Renal cortical epithelial cell (primary cell): ENCODE results near the gene OLAH. TPM values are rescaled to one million over a fixed set of nuclear protein-coding genes. Genes with fewer than 3 reads are reported as not detected.
"Not testable (repeated sequence)": the region's sequence is repeated elsewhere in the genome, so short reads cannot be mapped to it uniquely, and the experiment has no call there.

Source experiments
- DNase-seq: peaks from one replicate; pipeline ENCODE4 v3.0.0-alpha.2; 2011; ENCODE audit warnings: low read depth
- total RNA-seq: library from RNA; depleted of rRNA; stranded (reverse); fragments of >200 nt; gene quantifications from 2 replicates; pipeline ENCODE4 v1.2.3, GENCODE V29; 2014

The OLAH gene
- total RNA-seq, result 0.05 and 6.9 TPM in 2 replicates

DNA sequence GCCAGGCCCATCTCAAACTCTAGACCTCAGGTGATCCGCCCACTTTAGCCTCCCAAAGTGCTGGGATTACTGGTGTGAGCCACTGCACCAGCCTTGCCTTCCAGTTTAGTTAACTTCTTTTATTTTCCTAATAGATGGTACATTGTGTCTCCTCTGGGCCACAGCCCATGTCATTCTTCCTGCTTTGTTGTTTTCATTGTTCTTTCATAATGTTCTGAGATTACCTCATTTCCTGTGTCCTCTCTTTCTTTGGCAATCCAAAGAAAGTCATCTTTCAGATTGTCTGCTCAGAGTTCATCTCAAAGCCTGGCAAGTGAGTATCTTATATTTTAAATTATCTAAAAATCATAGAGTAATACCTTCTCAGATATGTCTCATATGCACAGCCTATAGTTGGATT is at the start of gene OLAH:
TSS of gene OLAH (plus strand) at position 270 of the 400 bp plus-strand sequence. CDS start 3,346 bp downstream, outside the sequence.
- no peak for DNase-seq

DNA sequence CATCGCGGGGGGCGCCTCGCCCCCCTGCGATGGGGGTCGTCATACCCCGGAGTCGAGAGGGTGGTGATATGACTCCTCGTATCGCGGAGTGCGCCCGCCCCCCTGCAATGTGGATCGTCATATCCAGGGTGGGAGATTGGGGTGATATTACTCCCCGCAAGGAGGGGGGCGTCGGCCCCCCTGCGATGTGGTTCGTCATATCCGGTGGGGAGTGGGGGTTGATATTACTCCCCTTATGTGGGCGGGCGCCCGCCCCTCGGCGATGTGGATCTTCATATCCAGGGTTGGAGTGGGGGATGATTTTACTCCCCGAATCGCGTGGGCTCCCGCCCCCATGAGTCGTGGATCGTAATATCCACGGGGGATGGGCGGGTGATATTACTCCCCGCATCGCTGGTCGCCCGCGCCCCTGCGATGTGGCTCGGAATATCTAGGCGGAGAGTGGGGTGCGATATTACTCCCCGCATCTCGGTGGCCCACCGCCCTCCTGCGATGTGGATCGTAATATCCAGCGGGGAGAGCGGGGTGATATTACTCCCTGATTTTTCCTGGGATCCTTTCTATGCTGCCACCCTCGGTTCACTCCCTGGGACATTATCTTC is 47.7 kb upstream of the OLAH start:
- DNase-seq, result no peak

DNA sequence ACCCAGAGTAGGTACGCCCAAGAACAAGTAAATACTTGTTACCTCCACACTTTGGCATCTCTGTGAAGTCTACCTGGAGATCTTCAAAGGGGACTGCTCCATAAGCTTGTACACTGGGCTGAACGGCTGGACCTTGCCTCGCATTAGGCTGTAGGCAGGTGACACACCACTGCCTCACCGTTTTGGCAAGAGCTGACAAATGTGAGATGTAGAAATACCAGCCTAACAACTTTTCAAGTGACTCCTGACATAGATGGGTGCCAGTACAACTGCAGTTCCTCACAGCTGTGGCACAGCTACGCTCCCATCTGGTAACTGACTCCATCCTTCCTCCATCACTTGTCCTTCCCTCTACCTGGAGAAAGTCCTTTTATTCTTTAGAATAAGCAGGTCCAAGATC is 30.2 kb upstream of the OLAH start:
- DNase-seq, result peak; percentile 9

DNA sequence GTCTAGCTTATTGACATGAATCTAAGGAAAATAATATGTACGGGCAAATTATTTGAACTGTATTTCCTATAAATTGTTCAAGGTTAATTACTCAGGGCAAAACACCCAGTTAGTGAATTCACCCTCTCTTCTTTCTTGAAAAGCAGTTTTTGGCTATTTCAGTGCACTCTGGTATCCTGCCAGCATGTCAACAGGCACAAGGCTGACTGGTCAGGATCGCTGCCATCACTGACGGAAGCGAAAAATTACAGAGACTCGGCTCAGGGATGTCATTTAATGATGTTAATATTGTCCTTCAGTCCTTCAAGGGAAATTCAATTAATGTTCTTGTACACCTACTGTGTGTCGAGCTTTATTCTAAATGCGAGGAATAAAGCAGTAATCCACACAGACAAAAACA is 28.3 kb upstream of the OLAH start:
- DNase-seq, result no peak

DNA sequence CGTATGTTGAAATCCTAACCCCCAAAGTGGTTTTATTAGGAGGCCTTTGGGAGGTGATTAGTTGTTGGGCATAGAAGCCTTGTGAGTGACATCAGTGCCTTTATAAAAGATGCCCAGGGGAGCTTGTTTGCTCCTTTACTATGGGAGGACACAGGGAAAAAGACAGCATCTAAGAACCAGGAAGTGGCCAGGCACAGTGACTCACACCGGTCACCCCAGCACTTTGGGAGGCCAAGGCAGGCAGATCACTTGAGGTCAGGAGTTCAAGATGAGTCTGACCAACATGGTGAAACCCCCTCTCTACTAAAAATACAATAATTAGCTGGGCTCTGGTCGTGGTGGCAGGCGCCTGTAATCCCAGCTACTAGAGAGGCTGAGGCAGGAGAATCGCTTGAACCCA is 22.8 kb upstream of the OLAH start:
- DNase-seq, result peak; percentile 36

DNA sequence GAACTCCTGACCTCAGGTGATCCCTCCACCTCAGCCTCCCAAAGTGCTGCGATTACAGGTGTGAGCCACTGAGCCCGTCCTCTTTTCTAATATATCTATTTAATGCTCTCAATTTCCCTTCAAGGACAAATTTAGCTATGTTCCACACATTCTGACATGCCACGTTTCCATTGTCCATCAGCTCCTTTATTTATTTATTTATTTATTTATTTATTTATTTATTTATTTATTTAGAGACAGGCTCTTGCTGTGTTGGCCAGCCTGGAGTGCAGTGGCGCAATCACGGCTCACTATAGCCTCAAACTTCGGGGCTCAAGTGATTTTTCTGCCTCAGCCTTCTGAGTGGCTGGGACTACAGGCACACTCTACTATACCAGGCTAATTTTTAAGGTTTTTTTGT is 20.7 kb upstream of the OLAH start:
- DNase-seq, result not testable (repeated sequence)

DNA sequence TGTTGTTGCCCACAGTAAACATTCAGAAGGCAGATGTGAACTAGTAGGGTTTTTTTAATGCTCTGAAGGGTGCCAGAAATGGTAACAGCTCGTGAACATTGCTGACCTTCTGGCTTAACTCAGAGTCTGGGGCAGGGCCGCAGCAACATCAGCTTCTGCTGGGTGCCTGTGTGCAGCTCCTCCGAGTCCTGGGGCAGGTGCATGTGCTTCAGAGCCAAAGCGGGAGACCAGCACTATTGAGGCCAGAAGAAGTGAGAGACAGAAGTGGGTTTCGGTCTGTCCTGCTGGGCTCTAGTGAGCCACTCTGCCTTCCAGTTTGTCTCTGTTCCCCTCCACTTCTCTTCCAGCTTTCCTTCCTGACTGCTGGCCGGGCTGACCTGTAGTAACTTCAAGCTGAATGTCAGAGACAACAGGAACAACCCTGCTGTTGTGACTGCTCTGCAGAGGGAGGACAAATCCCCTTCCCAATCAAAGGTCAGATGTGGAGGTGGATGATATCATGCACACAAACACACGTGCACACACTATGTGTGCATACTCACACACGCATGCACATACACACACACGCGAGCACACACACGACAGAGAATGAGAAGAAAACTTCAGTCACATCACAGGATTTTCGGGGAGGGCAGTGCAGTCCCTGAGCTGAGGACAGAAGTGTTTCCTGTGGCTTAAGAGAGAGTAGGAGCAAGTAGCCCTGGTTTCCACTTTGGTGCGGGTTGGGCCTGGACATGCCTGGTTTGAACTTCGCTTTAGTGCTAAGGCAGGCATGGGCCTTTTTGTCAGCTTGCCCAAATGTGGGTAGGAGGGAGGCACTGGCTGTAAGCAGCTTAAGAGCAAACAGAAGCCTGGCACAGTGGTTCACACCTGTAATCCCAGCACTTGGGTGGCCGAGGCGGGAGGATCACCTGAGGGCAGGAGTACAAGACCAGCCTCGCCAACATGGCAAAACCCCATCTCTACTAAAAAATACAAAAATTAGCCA is 19.4 kb upstream of the OLAH start:
- DNase-seq, result not testable (repeated sequence)

DNA sequence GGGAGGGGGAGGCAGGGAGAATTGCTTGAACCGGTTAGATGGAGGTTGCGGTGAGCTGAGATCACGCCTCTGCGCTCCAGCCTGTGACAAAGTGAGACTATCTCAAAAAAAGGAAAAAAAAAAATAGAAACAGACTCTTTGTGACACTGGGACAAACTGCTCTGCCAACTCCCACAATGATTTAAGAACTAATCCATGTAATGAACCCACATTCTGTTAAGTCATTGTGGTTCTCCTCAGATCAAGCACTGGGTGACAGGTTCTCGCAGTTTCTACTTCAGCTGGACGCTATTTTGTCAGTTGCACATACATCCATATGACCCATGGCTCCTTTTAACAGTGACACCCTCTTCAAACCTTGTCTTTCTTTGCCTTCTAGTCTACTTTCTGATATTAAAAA is 18.7 kb upstream of the OLAH start:
- not testable (repeated sequence) for DNase-seq

DNA sequence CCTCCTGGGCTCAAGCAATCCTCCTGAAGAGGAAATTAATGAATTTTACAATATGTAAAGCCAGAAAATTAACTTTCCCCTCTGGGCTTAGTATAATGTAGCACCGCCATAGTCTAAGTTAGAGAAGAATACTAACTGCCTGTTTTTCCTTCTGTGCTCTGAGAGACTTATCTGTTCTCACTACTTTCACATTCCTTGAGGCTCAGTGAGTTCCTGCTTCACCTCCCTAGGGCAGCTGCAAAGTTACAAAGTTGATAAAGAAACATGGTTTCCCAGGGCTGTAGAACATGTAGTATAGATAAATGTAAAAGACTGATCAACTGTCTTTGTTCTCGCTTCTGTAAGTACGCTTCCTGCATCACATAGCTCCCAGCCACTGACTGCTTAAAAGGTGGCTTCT is 16.0 kb upstream of the OLAH start:
- no peak for DNase-seq

DNA sequence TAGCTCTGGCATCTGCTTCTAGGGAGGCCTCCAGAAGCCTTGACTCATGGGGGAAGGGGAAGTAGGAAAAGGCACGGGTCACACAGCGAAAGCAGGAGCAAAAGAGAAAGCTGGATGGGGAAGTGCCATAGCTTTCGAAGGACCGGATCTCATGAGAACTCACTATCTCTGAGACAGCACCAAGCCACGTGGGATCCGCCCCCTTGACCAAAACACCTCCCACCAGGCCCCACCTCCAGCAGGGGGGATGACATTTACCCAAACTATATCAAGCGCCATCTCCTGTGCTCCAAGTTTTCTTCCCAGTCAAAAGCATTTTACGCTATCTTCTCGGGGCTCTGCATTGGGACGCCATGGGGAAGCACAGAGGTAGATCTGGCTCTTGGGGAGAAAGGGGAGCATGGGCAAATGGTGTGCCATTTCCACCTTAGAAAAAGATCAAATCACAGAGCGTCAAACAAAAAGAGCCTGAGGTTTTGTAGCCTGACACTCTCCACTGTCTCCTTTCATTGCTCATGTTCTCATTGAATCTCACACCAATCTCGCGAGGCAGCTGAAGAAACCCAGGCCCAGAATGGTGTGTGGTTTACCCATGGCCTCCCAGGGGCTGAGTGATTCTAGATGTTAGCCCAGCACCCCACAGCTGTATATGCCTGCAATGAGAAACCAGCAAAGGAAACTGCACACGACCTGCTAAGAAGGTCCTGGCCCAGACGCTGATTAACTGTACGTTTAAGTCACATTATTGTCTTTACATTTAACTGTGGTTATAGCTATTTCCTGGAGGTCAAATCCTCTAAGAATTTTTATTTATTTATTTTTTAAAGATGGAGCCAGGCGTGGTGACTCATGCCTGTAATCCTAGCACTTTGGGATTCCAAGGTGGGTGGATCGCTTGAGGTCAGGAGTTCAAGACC is 8.1 kb upstream of the OLAH start:
- no peak for DNase-seq

DNA sequence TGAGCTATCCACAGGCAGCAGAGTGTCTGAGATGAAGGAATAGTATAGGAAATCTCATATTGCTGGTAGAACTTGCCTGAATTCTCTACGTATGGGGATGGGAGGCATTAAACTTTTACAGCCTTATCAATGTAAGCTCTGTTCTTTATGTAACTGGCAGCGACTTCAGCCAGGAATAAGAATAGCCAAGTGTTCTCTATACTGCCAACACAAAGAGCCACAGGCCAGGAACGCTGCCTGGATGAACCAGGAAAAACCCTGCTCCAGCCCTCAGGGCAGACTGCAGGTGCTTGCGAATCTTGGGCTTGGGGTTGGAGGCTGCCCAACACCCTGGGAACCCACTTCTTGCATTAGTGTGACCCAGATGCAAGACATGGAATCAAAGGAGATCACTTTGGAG is 6.1 kb upstream of the OLAH start:
- DNase-seq, result no peak

DNA sequence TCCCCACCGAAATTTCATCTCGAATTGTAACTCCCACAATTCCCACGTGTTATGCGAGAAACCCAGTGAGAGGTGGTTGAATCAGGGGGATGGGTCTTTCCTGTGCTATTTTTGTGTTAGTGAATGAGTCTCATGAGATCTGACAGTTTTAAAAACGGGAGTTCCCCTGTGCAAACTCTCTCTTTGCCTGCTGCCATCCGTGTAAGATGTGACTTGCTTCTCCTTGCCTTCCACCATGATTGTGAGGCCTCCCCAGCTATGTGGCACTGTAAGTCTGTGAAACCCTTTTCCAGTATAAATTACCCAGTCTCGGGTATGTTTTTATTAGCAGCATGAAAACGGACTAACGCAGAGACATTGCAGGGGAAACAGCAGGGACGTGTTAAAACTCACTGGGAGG is 5.3 kb upstream of the OLAH start:
- DNase-seq, result no peak

DNA sequence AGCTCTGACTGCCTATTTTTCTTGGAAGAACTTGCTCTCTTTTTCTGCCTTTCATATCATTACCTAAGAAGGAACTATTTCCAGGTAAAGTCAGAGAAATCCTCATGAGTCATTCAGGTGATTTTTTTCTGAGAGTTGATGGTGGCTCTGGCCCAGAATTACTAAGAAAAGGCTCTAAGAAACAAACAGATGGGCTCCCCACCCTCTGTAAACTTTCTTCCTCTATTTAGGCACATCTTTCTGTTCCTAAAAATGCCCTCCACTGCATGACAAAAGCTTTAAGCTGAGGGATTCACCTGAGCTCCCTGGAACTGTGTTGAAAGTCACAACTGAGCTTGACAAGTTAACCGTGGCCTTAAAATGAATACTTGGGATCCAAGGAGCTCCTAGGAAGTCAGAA is 1.6 kb downstream of the OLAH start:
- no peak for DNase-seq

DNA sequence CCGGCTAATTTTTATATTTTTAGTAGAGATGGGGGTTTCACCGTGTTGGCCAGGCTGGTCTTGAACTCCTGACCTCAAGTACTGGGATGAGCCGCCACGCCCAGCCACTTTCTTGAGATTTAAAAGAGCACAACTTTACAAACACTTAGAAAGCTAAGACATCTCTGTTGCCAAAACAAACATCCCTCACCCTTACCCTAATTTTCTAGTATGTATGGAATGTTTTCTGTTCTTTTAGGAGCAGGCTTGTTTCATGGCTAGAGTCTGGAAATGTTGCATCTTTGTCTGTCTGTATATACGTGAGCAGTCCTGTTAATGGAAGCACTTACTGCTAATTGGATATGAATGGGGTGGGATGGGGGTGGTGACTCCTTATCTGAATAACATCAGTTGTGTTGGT is 2.9 kb downstream of the OLAH start:
- DNase-seq, result no peak

DNA sequence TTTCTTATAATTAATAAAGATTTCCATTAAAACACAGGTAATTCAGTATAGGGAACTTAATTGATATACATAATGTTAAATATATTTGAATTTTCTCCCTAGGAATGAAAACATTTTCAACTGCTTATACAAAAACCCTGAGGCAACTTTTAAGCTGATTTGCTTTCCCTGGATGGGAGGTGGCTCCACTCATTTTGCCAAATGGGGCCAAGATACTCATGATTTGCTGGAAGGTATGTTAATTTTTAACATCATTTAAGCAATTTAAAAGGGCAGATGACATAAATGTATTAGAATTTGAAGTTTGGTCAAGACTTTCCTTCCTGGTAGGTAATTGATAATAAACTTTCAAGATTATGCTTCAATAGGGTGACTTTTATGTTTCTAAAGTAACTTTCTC is 5.8 kb downstream of the OLAH start:
- peak; percentile 63 for DNase-seq

DNA sequence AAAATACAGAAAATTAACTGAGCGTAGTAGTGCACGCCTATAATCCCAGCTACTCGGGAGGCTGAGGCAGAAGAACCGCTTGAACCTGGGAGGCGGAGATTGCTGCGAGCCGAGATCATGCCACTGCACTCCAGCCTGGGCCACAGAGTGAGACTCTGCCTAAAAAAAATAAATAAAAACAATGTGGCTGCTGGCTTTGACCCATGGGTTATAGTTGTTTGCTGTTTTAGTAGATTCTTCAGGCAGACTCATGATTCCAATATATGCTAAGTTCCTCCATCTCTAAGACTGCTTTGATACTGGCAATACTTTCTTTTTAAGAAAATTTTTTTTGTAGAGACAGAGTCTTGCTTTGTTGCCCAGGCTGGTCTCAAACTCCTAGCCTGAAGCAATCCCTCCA is 8.4 kb downstream of the OLAH start:
- no peak for DNase-seq

DNA sequence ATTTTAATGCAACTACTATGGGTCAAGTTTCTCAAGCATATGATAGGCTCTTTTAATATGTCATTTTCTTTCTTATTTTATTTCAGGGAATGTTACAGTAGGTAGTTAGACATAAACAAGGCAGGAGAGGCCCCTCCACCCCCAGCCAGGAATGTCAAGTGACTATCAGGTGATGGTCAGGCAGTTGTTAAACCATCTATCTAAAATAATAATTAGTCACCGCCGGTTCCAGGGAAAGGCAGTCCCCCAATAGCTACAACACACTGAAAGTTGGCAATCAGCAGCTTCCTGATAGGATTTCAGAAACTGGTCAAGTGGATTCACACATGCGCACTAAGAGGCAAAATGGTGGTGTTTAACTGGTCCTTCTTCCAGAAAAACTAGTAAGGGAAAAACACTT is 9.3 kb downstream of the OLAH start:
- no peak for DNase-seq

DNA sequence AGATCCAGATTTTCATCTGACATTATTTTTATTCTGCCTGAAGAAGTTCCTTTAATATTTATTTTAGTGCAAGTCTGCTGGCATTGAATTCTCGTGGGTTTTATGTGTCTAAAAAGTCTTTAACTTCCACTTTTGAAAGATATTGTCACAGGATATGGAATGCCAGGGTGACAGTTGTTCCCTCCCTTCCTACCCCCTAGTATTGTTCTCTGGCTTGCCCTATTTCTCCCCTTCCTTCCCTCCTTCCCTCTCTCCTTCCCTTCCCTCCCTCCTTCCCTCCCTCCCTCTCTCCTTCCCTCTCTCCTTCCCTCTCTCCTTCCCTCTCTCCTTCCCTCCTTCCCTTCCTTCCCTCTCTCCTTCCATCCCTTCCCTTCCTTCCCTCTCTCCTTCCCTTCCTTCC is 14.9 kb downstream of the OLAH start:
- DNase-seq, result no peak

DNA sequence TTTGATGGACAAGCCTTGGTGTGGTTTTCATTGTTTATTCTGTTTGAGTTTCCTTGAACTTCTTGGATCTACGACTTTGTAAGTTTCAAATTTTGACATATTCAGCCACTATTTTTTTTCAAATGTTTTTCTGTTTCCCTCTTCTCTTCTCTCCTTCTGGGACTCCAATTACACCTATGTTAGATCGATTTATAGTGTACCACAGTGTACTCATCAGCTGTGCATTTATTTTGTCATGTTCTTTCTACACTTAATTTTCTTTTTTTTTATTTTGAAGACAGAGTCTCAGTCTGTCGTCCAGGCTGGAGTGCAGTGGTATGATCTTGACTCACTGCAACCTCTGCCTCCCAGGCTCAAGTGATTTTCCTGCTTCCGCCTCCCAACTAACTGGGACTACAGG is 16.2 kb downstream of the OLAH start:
- no peak for DNase-seq

DNA sequence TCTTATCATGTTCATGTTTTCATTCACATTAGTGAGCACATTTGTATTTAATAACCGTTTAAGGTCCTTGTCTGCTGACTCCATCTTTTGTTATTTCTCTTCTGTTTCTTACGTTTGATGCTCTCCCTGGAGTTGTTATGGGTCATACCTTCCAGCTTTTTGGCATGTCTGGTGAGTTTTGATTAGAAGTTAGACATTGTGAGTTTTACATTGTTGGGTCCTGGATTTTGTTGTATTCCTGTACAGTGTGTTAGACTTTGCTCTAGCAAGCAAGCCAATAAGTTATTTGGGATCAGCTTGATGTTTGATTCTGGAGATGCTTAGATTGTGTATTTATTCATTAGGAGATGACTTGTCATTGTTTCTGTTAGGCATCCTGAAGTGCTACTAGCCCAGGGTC is 16.9 kb downstream of the OLAH start:
- no peak for DNase-seq

DNA sequence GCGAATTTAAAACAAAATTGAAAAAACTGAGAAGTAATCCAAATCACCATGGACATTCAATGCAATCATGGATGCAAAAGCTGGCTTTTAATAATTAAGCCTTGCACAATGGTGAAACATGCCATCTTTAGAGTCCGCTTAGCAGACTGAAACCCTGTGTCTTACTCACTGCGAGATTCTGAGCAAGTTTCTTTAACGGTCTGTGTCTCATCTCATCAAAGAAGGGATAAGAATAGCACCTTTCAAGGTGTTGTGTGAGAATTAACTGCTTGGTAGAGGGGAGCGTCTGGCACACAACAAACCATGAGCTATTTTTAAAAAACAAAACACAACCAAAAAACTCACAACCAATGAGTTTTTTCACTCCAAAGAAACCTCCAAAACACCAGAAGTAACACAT is 23.4 kb downstream of the OLAH start:
- no peak for DNase-seq

DNA sequence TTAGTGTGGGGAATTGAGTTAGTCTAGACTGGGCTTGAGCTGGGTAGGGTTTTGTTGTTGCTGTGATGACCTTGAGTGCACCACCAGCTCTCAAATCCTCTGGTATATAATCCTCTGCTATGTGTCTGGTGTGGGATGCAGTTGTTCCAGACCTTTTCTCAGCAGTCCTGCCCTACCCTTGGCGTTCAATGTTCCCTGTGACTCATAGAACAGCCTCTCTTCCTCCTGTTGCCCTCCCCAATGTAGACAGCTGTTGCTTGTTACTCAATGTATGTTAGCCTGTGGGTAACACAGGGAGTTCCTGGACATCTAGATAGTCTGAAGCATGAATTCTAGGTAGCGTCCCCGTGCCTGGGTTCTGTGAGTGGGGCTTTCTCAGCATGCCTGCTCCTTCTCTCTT is 25.1 kb downstream of the OLAH start:
- DNase-seq, result no peak
